ENCODE results near the gene ASPRV1. TPM values are rescaled to one million over a fixed set of nuclear protein-coding genes. Genes with fewer than 3 reads are reported as not detected.

Gene ASPRV1
- total and polyA plus RNA-seq, 3 experiments from 2014 or later = 0.64 to 0.99 (median 0.77) TPM

DNA sequence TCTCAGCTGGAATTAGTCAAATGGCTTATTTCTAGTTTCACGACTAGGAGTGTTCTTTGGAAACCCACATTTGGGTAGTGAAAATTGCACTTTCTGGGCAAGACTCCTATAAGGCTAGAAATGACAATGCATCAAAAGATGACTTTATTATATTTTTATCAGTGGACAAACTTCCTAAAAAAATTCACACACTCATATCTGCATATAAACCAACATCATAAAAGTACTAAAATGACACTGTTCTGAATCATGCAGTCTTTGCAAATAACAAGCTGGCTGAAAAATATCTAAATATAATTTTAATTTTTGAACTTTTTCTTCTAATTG is 28.9 kb downstream of the ASPRV1 start:
- H3K36me3 Mint-ChIP-seq = peaks cover 12 to 56% (median 20%) of the 10 kb centered on the region in 3 donors
- H3K27ac Mint-ChIP-seq = peak overlapping the region in 3 of 8 donors; percentile 33 to 94 (median 87)
- H3K27ac ChIP-seq (ENCODE audit: low read depth, low read length) = no peak overlapping the region
- ChIA-PET CTCF (no interaction called here), POLR2A (no interaction called here)
- H3K4me1 Mint-ChIP-seq = peaks cover 26 to 40% (median 40%) of the 10 kb centered on the region in 3 donors
- no peak overlapping the region for H3K4me3 ChIP-seq (ENCODE audit: low read length)
- H3K27me3 ChIP-seq (ENCODE audit: insufficient read depth, low read length, poor library complexity, severe bottlenecking) = no peaks in the 10 kb centered on the region
- H3K4me1 ChIP-seq (ENCODE audit: insufficient read depth, low read length) = peaks cover 9% of the 10 kb centered on the region
- H3K9me3 Mint-ChIP-seq = no peaks in the 10 kb centered on the region
- H3K4me3 Mint-ChIP-seq = no peak overlapping the region
- H3K27me3 Mint-ChIP-seq = peaks cover 0 to 3% of the 10 kb centered on the region in 2 donors
- peaks cover 13% of the 10 kb centered on the region for H3K36me3 ChIP-seq (ENCODE audit: insufficient read depth, low read length)
- no peak for DNase-seq
- H3K9me3 ChIP-seq (ENCODE audit: low read length) = no peaks in the 10 kb centered on the region

GRCh38 chr2:69931832-69932595 is 29.4 kb downstream of the ASPRV1 start:
- Mint-ChIP-seq H3K27ac (peak overlapping the region; percentile 38 to 94 (median 80)), H3K9me3 (no peaks in the 10 kb centered on the region), H3K36me3 (peaks cover 12 to 55% (median 22%) of the 10 kb centered on the region in 3 donors), H3K4me1 (peaks cover 26 to 42% (median 40%) of the 10 kb centered on the region in 3 donors), H3K27me3 (peaks cover 0 to 3% of the 10 kb centered on the region in 2 donors), H3K4me3 (peak overlapping the region in 4 of 7 donors; percentile 8 to 56 (median 28))
- Histone ChIP-seq H3K4me3 (ENCODE audit: low read length) (no peak overlapping the region), H3K27me3 (ENCODE audit: insufficient read depth, low read length, poor library complexity, severe bottlenecking) (no peaks in the 10 kb centered on the region), H3K27ac (ENCODE audit: low read depth, low read length) (no peak overlapping the region), H3K4me1 (ENCODE audit: insufficient read depth, low read length) (peaks cover 9% of the 10 kb centered on the region), H3K9me3 (ENCODE audit: low read length) (no peaks in the 10 kb centered on the region), H3K36me3 (ENCODE audit: insufficient read depth, low read length) (peaks cover 13% of the 10 kb centered on the region)
- DNase-seq = no peak
- ChIA-PET POLR2A (no interaction called here), CTCF (no interaction called here)

DNA sequence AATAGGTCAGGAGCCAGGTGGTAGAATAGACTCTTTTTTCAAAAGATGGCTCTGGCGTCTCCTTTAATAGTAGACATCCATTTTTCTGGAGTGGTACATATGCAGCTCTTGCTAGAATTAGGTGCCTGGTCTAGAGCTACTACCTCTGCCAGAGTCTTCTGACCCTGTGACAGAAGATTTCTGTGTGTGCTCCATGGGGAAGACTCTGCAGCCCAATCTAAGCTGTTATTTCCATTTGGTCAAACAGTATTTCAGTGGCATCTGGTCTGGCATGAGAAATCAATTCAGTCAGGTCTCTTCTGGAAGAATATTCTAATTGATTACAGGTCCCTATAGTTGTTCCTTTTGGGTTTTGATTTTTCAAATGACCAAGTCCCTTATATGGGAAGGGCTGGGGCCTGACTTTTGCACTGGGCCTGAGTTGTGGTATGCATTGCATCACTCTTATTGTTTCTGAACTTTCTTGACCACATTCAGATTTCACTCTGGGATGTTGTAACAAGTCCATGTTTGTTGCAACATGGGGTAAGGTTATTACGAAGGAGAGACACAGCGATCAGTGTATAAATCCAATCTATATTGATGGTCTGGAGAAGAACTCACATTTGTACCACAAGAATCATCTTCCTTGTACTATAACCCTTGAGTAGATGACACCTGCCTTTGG is 34.4 kb downstream of the ASPRV1 start:
- Mint-ChIP-seq H3K9me3 (no peaks in the 10 kb centered on the region), H3K27ac (peak overlapping the region in 2 of 8 donors; percentile 75 to 76), H3K4me1 (peaks cover 18 to 45% (median 23%) of the 10 kb centered on the region in 3 donors), H3K27me3 (no peaks in the 10 kb centered on the region), H3K36me3 (peaks cover 4 to 58% (median 11%) of the 10 kb centered on the region in 3 donors), H3K4me3 (no peak overlapping the region)
- peaks cover 7% of the 10 kb centered on the region for H3K36me3 ChIP-seq (ENCODE audit: insufficient read depth, low read length)
- H3K4me3 ChIP-seq (ENCODE audit: low read length) = no peak overlapping the region
- POLR2A ChIA-PET = no interaction called here
- H3K9me3 ChIP-seq (ENCODE audit: low read length) = no peaks in the 10 kb centered on the region
- CTCF ChIA-PET = no interaction called here
- H3K27me3 ChIP-seq (ENCODE audit: insufficient read depth, low read length, poor library complexity, severe bottlenecking) = no peaks in the 10 kb centered on the region
- peaks cover 9% of the 10 kb centered on the region for H3K4me1 ChIP-seq (ENCODE audit: insufficient read depth, low read length)
- no peak for DNase-seq
- no peak overlapping the region for H3K27ac ChIP-seq (ENCODE audit: low read depth, low read length)

GRCh38 chr2:69923116-69923515 is 38.3 kb downstream of the ASPRV1 start:
- H3K27ac Mint-ChIP-seq = peak overlapping the region in 1 of 8 donors; percentile 50
- peak overlapping the region in 1 of 7 donors; percentile 27 for H3K4me3 Mint-ChIP-seq

GRCh38 chr2:69918401-69918800 is 43.0 kb downstream of the ASPRV1 start:
- no peak for DNase-seq
- peak overlapping the region in 1 of 7 donors; percentile 52 for H3K4me3 Mint-ChIP-seq
- no peaks in the 10 kb centered on the region for H3K9me3 ChIP-seq (ENCODE audit: low read length)
- peaks cover 4 to 53% (median 4%) of the 10 kb centered on the region in 3 donors for H3K36me3 Mint-ChIP-seq
- H3K27me3 ChIP-seq (ENCODE audit: insufficient read depth, low read length, poor library complexity, severe bottlenecking) = no peaks in the 10 kb centered on the region
- no peak overlapping the region for H3K27ac ChIP-seq (ENCODE audit: low read depth, low read length)
- H3K36me3 ChIP-seq (ENCODE audit: insufficient read depth, low read length) = peaks cover 14% of the 10 kb centered on the region
- H3K4me1 ChIP-seq (ENCODE audit: insufficient read depth, low read length) = peaks cover 16% of the 10 kb centered on the region
- peak overlapping the region in 1 of 8 donors; percentile 35 for H3K27ac Mint-ChIP-seq
- H3K9me3 Mint-ChIP-seq = no peaks in the 10 kb centered on the region
- ChIA-PET POLR2A (no interaction called here), CTCF (no interaction called here)
- H3K27me3 Mint-ChIP-seq = no peaks in the 10 kb centered on the region
- H3K4me3 ChIP-seq (ENCODE audit: low read length) = no peak overlapping the region
- peaks cover 24 to 37% (median 34%) of the 10 kb centered on the region in 3 donors for H3K4me1 Mint-ChIP-seq

More at GRCh38 chr2:69923116-69923515, 38.3 kb downstream of the ASPRV1 start:
- ChIA-PET POLR2A (interaction anchor here (0.6 to 0.7 kb wide), 2 partner anchors 63 to 308 kb away, joined by 3 to 5 read pairs; no protein-coding TSS in a partner anchor), CTCF (interaction anchor here (1.2 to 1.5 kb wide), 4 partner anchors 10 to 220 kb away, joined by 3 to 6 read pairs (median 4); no protein-coding TSS in a partner anchor)
- no peaks in the 10 kb centered on the region for H3K27me3 ChIP-seq (ENCODE audit: insufficient read depth, low read length, poor library complexity, severe bottlenecking)
- Mint-ChIP-seq H3K27me3 (no peaks in the 10 kb centered on the region), H3K4me1 (peaks cover 6 to 30% (median 8%) of the 10 kb centered on the region in 3 donors), H3K9me3 (no peaks in the 10 kb centered on the region), H3K36me3 (peaks cover 4 to 65% (median 11%) of the 10 kb centered on the region in 3 donors)
- DNase-seq = no peak
- H3K27ac ChIP-seq (ENCODE audit: low read depth, low read length) = no peak overlapping the region
- H3K4me1 ChIP-seq (ENCODE audit: insufficient read depth, low read length) = peaks cover 5% of the 10 kb centered on the region
- peaks cover 11% of the 10 kb centered on the region for H3K36me3 ChIP-seq (ENCODE audit: insufficient read depth, low read length)
- H3K9me3 ChIP-seq (ENCODE audit: low read length) = no peaks in the 10 kb centered on the region
- H3K4me3 ChIP-seq (ENCODE audit: low read length) = no peak overlapping the region

DNA sequence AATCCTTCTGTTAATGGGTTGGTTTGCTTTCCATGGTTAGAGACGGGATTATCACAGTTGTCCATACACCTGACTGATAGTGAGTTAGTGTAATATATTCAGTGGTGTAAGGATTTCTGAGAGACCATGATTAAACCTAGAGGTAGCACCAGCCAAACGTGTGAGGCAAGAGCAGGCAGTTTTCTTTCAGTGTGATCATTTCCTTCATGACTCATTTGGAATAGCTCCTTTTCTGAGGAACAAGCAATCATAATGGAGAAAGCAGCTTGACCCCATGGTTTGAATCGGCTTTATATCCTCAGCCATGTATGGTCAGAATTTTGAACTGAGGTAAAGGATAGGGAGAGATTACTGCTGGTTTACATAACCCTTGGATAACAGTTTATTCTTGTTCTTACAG is 43.6 kb downstream of the ASPRV1 start:
- ChIA-PET POLR2A (no interaction called here), CTCF (no interaction called here)
- Mint-ChIP-seq H3K9me3 (no peaks in the 10 kb centered on the region), H3K36me3 (peaks cover 4 to 47% (median 4%) of the 10 kb centered on the region in 3 donors), H3K27me3 (no peaks in the 10 kb centered on the region), H3K4me1 (peaks cover 22 to 39% (median 33%) of the 10 kb centered on the region in 3 donors), H3K27ac (peak overlapping the region in 1 of 8 donors; percentile 35), H3K4me3 (peak overlapping the region in 1 of 7 donors; percentile 52)
- no peak overlapping the region for H3K4me3 ChIP-seq (ENCODE audit: low read length)
- peaks cover 9% of the 10 kb centered on the region for H3K36me3 ChIP-seq (ENCODE audit: insufficient read depth, low read length)
- peaks cover 12% of the 10 kb centered on the region for H3K4me1 ChIP-seq (ENCODE audit: insufficient read depth, low read length)
- no peak for DNase-seq
- peak overlapping the region; percentile 3 for H3K27ac ChIP-seq (ENCODE audit: low read depth, low read length)
- no peaks in the 10 kb centered on the region for H3K9me3 ChIP-seq (ENCODE audit: low read length)
- H3K27me3 ChIP-seq (ENCODE audit: insufficient read depth, low read length, poor library complexity, severe bottlenecking) = no peaks in the 10 kb centered on the region

GRCh38 chr2:69916106-69916505 is 45.3 kb downstream of the ASPRV1 start:
- H3K27ac Mint-ChIP-seq = peak overlapping the region; percentile 35 to 86 (median 75)
- peaks cover 0 to 36% (median 6%) of the 10 kb centered on the region in 3 donors for H3K36me3 Mint-ChIP-seq
- H3K27me3 Mint-ChIP-seq = no peaks in the 10 kb centered on the region
- H3K27ac ChIP-seq (ENCODE audit: low read depth, low read length) = peak overlapping the region; percentile 73
- ChIA-PET POLR2A (interaction anchor here (0.7 to 1.2 kb wide), 2 partner anchors 170 to 227 kb away, joined by 3 to 5 read pairs; no protein-coding TSS in a partner anchor), CTCF (interaction anchor here (1.0 to 3.8 kb wide), 4 partner anchors 153 to 386 kb away, joined by 3 to 31 read pairs (median 10); no protein-coding TSS in a partner anchor)
- peaks cover 12% of the 10 kb centered on the region for H3K4me1 ChIP-seq (ENCODE audit: insufficient read depth, low read length)
- peak overlapping the region; percentile 64 to 90 (median 78) for H3K4me3 Mint-ChIP-seq
- no peaks in the 10 kb centered on the region for H3K9me3 Mint-ChIP-seq
- no peak for DNase-seq
- H3K36me3 ChIP-seq (ENCODE audit: insufficient read depth, low read length) = peaks cover 4% of the 10 kb centered on the region
- no peaks in the 10 kb centered on the region for H3K9me3 ChIP-seq (ENCODE audit: low read length)
- peaks cover 24 to 44% (median 39%) of the 10 kb centered on the region in 3 donors for H3K4me1 Mint-ChIP-seq
- H3K27me3 ChIP-seq (ENCODE audit: insufficient read depth, low read length, poor library complexity, severe bottlenecking) = no peaks in the 10 kb centered on the region
- peak overlapping the region; percentile 62 for H3K4me3 ChIP-seq (ENCODE audit: low read length)
